ENCODE measurements around the gene BBOX1. TPM values are rescaled to one million over a fixed set of nuclear protein-coding genes. Genes with fewer than 3 reads are reported as not detected.

Gene BBOX1
- not detected for total RNA-seq
- long read RNA-seq = 0 reads

GRCh38 chr11:27040302-27041115 is at the start of gene BBOX1:
Gene BBOX1 (plus strand): TSS chr11:27040815. CDS start chr11:27055431, 14,616 bp downstream.
- Histone ChIP-seq H3K4me3 (no peak within 1 kb of the TSS), H3K4me1 (no peaks in the 10 kb centered on the region), H3K36me3 (no peaks in the 10 kb centered on the region), H3K27me3 (no peaks in the 10 kb centered on the region), H3K27ac (no peak within 1 kb of the TSS), H3K9me3 (no peaks in the 10 kb centered on the region)
- DNase-seq (no peak), ATAC-seq (peak; percentile 36)
- intact Hi-C loops (cut with DNase I) = no loop called here
- no peak for TF ChIP-seq CTCF (IDR thresholded peaks at IDR 0.05)

- Histone ChIP-seq H3K27ac (peak overlapping the region; percentile 68), H3K4me1 (peaks cover 8% of the 10 kb centered on the region), H3K36me3 (no peaks in the 10 kb centered on the region), H3K4me3 (no peak overlapping the region), H3K27me3 (peaks cover 11% of the 10 kb centered on the region), H3K9me3 (no peaks in the 10 kb centered on the region)
- intact Hi-C loops (cut with DNase I) = no loop called here
- ATAC-seq (peak; percentile 20), DNase-seq (no peak)
- TF ChIP-seq CTCF (IDR thresholded peaks at IDR 0.05) = no peak
These were observed 48.5 kb upstream of the BBOX1 start for GRCh38 chr11:26992031-26992541.

- Histone ChIP-seq H3K4me1 (peaks cover 8% of the 10 kb centered on the region), H3K27me3 (peaks cover 11% of the 10 kb centered on the region), H3K27ac (peak within 1 kb of the TSS; percentile 68), H3K9me3 (no peaks in the 10 kb centered on the region), H3K4me3 (peak within 1 kb of the TSS; percentile 51), H3K36me3 (no peaks in the 10 kb centered on the region)
- no peak for TF ChIP-seq CTCF (IDR thresholded peaks at IDR 0.05)
- DNase-seq (no peak), ATAC-seq (peak; percentile 64)
- intact Hi-C loops (cut with DNase I) = no loop called here
These were observed 46.6 kb upstream of the BBOX1 start, which contains the start of gene FIBIN for GRCh38 chr11:26993965-26994457. Gene FIBIN (plus strand): TSS chr11:26994112. CDS start chr11:26994527, 415 bp downstream.

GRCh38 chr11:26994631-26995095 is 46.0 kb upstream of the BBOX1 start:
- intact Hi-C loops (cut with DNase I) = no loop called here
- Histone ChIP-seq H3K27me3 (peaks cover 11% of the 10 kb centered on the region), H3K9me3 (no peaks in the 10 kb centered on the region), H3K36me3 (no peaks in the 10 kb centered on the region), H3K27ac (peak overlapping the region; percentile 68), H3K4me1 (peaks cover 8% of the 10 kb centered on the region), H3K4me3 (peak overlapping the region; percentile 51)
- TF ChIP-seq CTCF (IDR thresholded peaks at IDR 0.05) = no peak
- DNase-seq = peak; percentile 56
- ATAC-seq = peak; percentile 41

GRCh38 chr11:26995701-26996460 is 44.7 kb upstream of the BBOX1 start:
- no peak for ATAC-seq
- Histone ChIP-seq H3K9me3 (no peaks in the 10 kb centered on the region), H3K4me3 (peak overlapping the region; percentile 51), H3K27ac (no peak overlapping the region), H3K27me3 (peaks cover 11% of the 10 kb centered on the region), H3K36me3 (no peaks in the 10 kb centered on the region), H3K4me1 (peaks cover 8% of the 10 kb centered on the region)
- intact Hi-C loops (cut with DNase I) = no loop called here
- no peak for TF ChIP-seq CTCF (IDR thresholded peaks at IDR 0.05)
- DNase-seq = no peak
